Measurements from ENCODE around the gene BARX2. TPM values are rescaled to one million over a fixed set of nuclear protein-coding genes. Genes with fewer than 3 reads are reported as not detected.

Gene BARX2, protein sequence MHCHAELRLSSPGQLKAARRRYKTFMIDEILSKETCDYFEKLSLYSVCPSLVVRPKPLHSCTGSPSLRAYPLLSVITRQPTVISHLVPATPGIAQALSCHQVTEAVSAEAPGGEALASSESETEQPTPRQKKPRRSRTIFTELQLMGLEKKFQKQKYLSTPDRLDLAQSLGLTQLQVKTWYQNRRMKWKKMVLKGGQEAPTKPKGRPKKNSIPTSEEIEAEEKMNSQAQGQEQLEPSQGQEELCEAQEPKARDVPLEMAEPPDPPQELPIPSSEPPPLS
- not detected in 2 replicates for total RNA-seq

DNA sequence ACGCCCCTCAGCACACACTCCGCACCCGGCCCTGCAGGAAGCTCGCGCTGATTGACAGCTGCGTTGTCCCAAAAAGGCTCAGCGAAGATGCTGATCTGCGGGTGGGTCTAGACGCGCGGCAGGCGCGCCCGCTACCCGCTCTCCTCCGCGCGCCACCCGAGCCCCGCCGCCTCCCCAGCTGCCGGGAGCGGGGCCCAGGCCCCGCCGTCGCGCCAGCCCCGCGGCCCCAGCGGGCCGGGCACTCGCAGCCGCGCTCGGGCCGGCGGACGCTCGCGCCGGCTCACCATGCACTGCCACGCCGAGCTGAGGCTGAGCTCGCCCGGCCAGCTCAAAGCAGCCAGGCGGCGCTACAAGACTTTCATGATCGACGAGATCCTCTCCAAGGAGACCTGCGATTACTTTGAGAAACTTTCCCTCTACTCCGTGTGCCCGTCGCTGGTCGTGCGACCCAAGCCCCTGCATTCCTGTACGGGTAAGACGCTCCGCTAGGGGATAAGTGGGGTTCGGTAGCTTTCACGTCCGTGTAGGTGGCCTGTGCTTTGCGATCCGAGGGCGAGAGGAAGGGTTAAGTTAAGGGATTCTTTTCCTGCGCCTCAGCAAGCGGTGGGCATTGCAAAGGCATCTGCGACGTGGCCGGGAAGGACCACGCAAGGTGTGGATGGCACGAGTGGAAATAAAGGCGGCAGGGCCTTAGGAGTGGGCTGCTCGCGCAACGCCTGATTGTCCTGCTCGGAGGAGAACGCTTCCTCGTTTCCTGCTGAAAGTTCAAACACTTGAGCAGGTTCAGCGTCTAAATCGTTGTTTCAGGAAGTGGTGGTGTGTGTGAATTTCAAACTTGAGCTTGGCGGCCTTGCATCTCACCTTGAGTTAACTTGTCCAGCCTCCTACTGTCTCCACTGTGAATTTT, at the start of gene BARX2:
BARX2 (plus strand) TSS at position 98 of the 907 bp plus-strand sequence; CDS start at position 286, 188 bp downstream.

Other genes with a start within 250 kb of the BARX2 start
- 13.3 and 21.5 TPM in 2 replicates for gene ARHGAP32, start 183.5 kb upstream of the BARX2 start, total RNA-seq

Data from placental pericyte (primary cell).